Dendritic cell treated with granulocyte-macrophage colony-stimulating factor and Interleukin-4, amounts not matched to agents 40 ng/mL and 50 ng/mL, for 4 days (primary cell): ENCODE measurements around the gene LRRC25.
"Not testable (repeated sequence)": the region's sequence is repeated elsewhere in the genome, so short reads cannot be mapped to it uniquely, and the experiment has no call there.

ENCODE experiments used
- H3K27ac Mint-ChIP-seq: one replicate; pipeline ENCODE4 v1.8.0; 2022; ENCODE audit warnings: mild to moderate bottlenecking, mixed read lengths
- H3K27me3 Mint-ChIP-seq: one replicate; pipeline ENCODE4 v1.8.0; 2022; ENCODE audit warnings: mild to moderate bottlenecking, mixed read lengths
- H3K36me3 Mint-ChIP-seq: one replicate; pipeline ENCODE4 v1.8.0; 2022; ENCODE audit warnings: low read depth, mixed read lengths
- H3K4me1 Mint-ChIP-seq: one replicate; pipeline ENCODE4 v1.8.0; 2022; ENCODE audit warnings: low read depth, mixed read lengths
- H3K4me3 Mint-ChIP-seq: one replicate; pipeline ENCODE4 v1.8.0; 2022; ENCODE audit warnings: mild to moderate bottlenecking, moderate library complexity, mixed read lengths
- H3K9me3 Mint-ChIP-seq: one replicate; pipeline ENCODE4 v1.8.0; 2022; ENCODE audit warnings: mixed read lengths
- intact Hi-C: fragments of 100-400 bp; cut with micrococcal nuclease; formaldehyde crosslinking; loops from one replicate; pipeline ENCODE4 v1.15.0; 2022

Gene LRRC25

GRCh38 chr19:18379803-18380747, 17.3 kb downstream of the LRRC25 start:
- Mint-ChIP-seq H3K4me1 (peaks cover 31% of the 10 kb centered on the region), H3K36me3 (no peaks in the 10 kb centered on the region), H3K9me3 (no peaks in the 10 kb centered on the region), H3K27me3 (peaks cover 13% of the 10 kb centered on the region), H3K4me3 (no peak overlapping the region), H3K27ac (peak overlapping the region; percentile 65)
- intact Hi-C loops, result no loop called here

- H3K4me1 Mint-ChIP-seq, result peaks cover 45% of the 10 kb centered on the region
- no peak overlapping the region for H3K4me3 Mint-ChIP-seq
- intact Hi-C loops, result no loop called here
- H3K9me3 Mint-ChIP-seq, result no peaks in the 10 kb centered on the region
- H3K27ac Mint-ChIP-seq, result no peak overlapping the region
- H3K27me3 Mint-ChIP-seq, result peaks cover 4% of the 10 kb centered on the region
- H3K36me3 Mint-ChIP-seq, result no peaks in the 10 kb centered on the region
These were observed 20.4 kb downstream of the LRRC25 start for GRCh38 chr19:18377026-18377425.

GRCh38 chr19:18373892-18374629, 23.4 kb downstream of the LRRC25 start:
- H3K4me3 Mint-ChIP-seq, result peak overlapping the region; percentile 30
- peaks cover 9% of the 10 kb centered on the region for H3K36me3 Mint-ChIP-seq
- peaks cover 2% of the 10 kb centered on the region for H3K27me3 Mint-ChIP-seq
- intact Hi-C loops, result no loop called here
- peak overlapping the region; percentile 74 for H3K27ac Mint-ChIP-seq
- no peaks in the 10 kb centered on the region for H3K9me3 Mint-ChIP-seq
- peaks cover 39% of the 10 kb centered on the region for H3K4me1 Mint-ChIP-seq

GRCh38 chr19:18373407-18373891, 24.0 kb downstream of the LRRC25 start:
- Mint-ChIP-seq H3K9me3 (no peaks in the 10 kb centered on the region), H3K4me3 (no peak overlapping the region), H3K27ac (peak overlapping the region; percentile 74), H3K4me1 (peaks cover 39% of the 10 kb centered on the region), H3K27me3 (peaks cover 2% of the 10 kb centered on the region), H3K36me3 (peaks cover 15% of the 10 kb centered on the region)
- intact Hi-C loops, result no loop called here

- peaks cover 54% of the 10 kb centered on the region for H3K4me1 Mint-ChIP-seq
- H3K36me3 Mint-ChIP-seq, result peaks cover 42% of the 10 kb centered on the region
- peak overlapping the region; percentile 61 for H3K27ac Mint-ChIP-seq
- intact Hi-C loops, result no loop called here
- H3K4me3 Mint-ChIP-seq, result no peak overlapping the region
- peaks cover 2% of the 10 kb centered on the region for H3K27me3 Mint-ChIP-seq
- H3K9me3 Mint-ChIP-seq, result no peaks in the 10 kb centered on the region
These were observed 28.8 kb downstream of the LRRC25 start for GRCh38 chr19:18368504-18369222.

GRCh38 chr19:18366021-18366435, 31.4 kb downstream of the LRRC25 start:
- peak overlapping the region; percentile 75 for H3K27ac Mint-ChIP-seq
- H3K9me3 Mint-ChIP-seq, result no peaks in the 10 kb centered on the region
- H3K4me1 Mint-ChIP-seq, result peaks cover 51% of the 10 kb centered on the region
- H3K4me3 Mint-ChIP-seq, result no peak overlapping the region
- no peaks in the 10 kb centered on the region for H3K27me3 Mint-ChIP-seq
- intact Hi-C loops, result no loop called here
- H3K36me3 Mint-ChIP-seq, result peaks cover 68% of the 10 kb centered on the region

GRCh38 chr19:18364826-18365528, 32.4 kb downstream of the LRRC25 start:
- H3K4me3 Mint-ChIP-seq, result peak overlapping the region; percentile 34
- H3K36me3 Mint-ChIP-seq, result peaks cover 72% of the 10 kb centered on the region
- H3K9me3 Mint-ChIP-seq, result no peaks in the 10 kb centered on the region
- H3K4me1 Mint-ChIP-seq, result peaks cover 50% of the 10 kb centered on the region
- peak overlapping the region; percentile 75 for H3K27ac Mint-ChIP-seq
- intact Hi-C loops, result no loop called here
- no peaks in the 10 kb centered on the region for H3K27me3 Mint-ChIP-seq

GRCh38 chr19:18364277-18364825, 33.1 kb downstream of the LRRC25 start:
- intact Hi-C loops, H3K9me3 Mint-ChIP-seq, H3K4me3 Mint-ChIP-seq, H3K27me3 Mint-ChIP-seq: not testable (repeated sequence)
- H3K4me1 Mint-ChIP-seq, result peaks cover 44% of the 10 kb centered on the region
- H3K36me3 Mint-ChIP-seq, result peaks cover 72% of the 10 kb centered on the region
- H3K27ac Mint-ChIP-seq, result peak overlapping the region; percentile 75

- peaks cover 44% of the 10 kb centered on the region for H3K4me1 Mint-ChIP-seq
- intact Hi-C loops, result no loop called here
- no peaks in the 10 kb centered on the region for H3K9me3 Mint-ChIP-seq
- no peak overlapping the region for H3K4me3 Mint-ChIP-seq
- H3K27ac Mint-ChIP-seq, result peak overlapping the region; percentile 75
- peaks cover 72% of the 10 kb centered on the region for H3K36me3 Mint-ChIP-seq
- no peaks in the 10 kb centered on the region for H3K27me3 Mint-ChIP-seq
These were observed 33.6 kb downstream of the LRRC25 start for GRCh38 chr19:18363787-18364186.

- H3K4me3 Mint-ChIP-seq, result no peak overlapping the region
- H3K27me3 Mint-ChIP-seq, result no peaks in the 10 kb centered on the region
- no peaks in the 10 kb centered on the region for H3K9me3 Mint-ChIP-seq
- H3K36me3 Mint-ChIP-seq, result peaks cover 76% of the 10 kb centered on the region
- H3K27ac Mint-ChIP-seq, result peak overlapping the region; percentile 75
- intact Hi-C loops, result no loop called here
- H3K4me1 Mint-ChIP-seq, result peaks cover 44% of the 10 kb centered on the region
These were observed 34.4 kb downstream of the LRRC25 start for GRCh38 chr19:18362934-18363542.

GRCh38 chr19:18361646-18362045, 35.8 kb downstream of the LRRC25 start:
- Mint-ChIP-seq H3K4me3 (no peak overlapping the region), H3K9me3 (no peaks in the 10 kb centered on the region), H3K4me1 (peaks cover 34% of the 10 kb centered on the region), H3K36me3 (peaks cover 77% of the 10 kb centered on the region), H3K27ac (peak overlapping the region; percentile 43), H3K27me3 (no peaks in the 10 kb centered on the region)
- intact Hi-C loops, result no loop called here

- H3K36me3 Mint-ChIP-seq, result peaks cover 89% of the 10 kb centered on the region
- H3K4me3 Mint-ChIP-seq, result no peak overlapping the region
These were observed 40.4 kb downstream of the LRRC25 start for GRCh38 chr19:18357041-18357440.

GRCh38 chr19:18354743-18355142, 42.7 kb downstream of the LRRC25 start:
- intact Hi-C loops, H3K27ac Mint-ChIP-seq, H3K9me3 Mint-ChIP-seq: not testable (repeated sequence)

More at GRCh38 chr19:18357041-18357440, 40.4 kb downstream of the LRRC25 start:
- no peaks in the 10 kb centered on the region for H3K27me3 Mint-ChIP-seq
- no peaks in the 10 kb centered on the region for H3K9me3 Mint-ChIP-seq
- H3K27ac Mint-ChIP-seq, result no peak overlapping the region
- H3K4me1 Mint-ChIP-seq, result no peaks in the 10 kb centered on the region
- intact Hi-C loops, result no loop called here

More at GRCh38 chr19:18354743-18355142, 42.7 kb downstream of the LRRC25 start:
- H3K4me3 Mint-ChIP-seq, H3K27me3 Mint-ChIP-seq, H3K4me1 Mint-ChIP-seq: not testable (repeated sequence)
- H3K36me3 Mint-ChIP-seq, result peaks cover 86% of the 10 kb centered on the region
